HEK293 (cell line): ENCODE measurements around the gene FGF3.
A peak's percentile ranks its signal among the peaks of the same experiment; 100 is the strongest.

Source experiments
- CTCF ChIA-PET: fragments of 350-600 bp; formaldehyde crosslinking; extraction: SDS; loops from one replicate; lab custom pipeline; 2021; ENCODE audit warnings: antibody characterized with exemption; lab: Yijun Ruan, JAX
- POLR2A ChIA-PET: fragments of 300-600 bp; formaldehyde crosslinking; extraction: SDS; loops from one replicate; lab custom pipeline; 2020; ENCODE audit warnings: antibody characterized with exemption, inconsistent platforms; lab: Yijun Ruan, JAX
- H3K27ac ChIP-seq: fragments of 200-500 bp; sonication (Bioruptor generic); 2 replicates; pipeline ENCODE4 v1.5.1; 2014; ENCODE audit warnings: low read depth, low read length, control low read depth, inconsistent platforms; ENCODE audit errors: extremely low read depth
- H3K36me3 ChIP-seq, 2 experiments: fragments of 200-500 bp in 1 of 2; sonication (Bioruptor generic) in 1 of 2; 1 replicate in 1 of 2; 2 replicates in 1 of 2; pipeline ENCODE4 v1.5.1; 2014 to 2017; ENCODE audit warnings: inconsistent platforms in 2 of 2, low read length in 2 of 2; ENCODE audit not compliant: control insufficient read depth in 2 of 2, insufficient read depth in 1 of 2
- H3K4me1 ChIP-seq: fragments of 200-500 bp; sonication (Bioruptor generic); 2 replicates; pipeline ENCODE4 v1.5.1; 2014; ENCODE audit warnings: mild to moderate bottlenecking, low read length, inconsistent platforms; ENCODE audit not compliant: control insufficient read depth, insufficient read depth
- H3K4me3 ChIP-seq: 2 replicates; pipeline ENCODE4 v1.5.1; 2011; ENCODE audit warnings: low read depth, mild to moderate bottlenecking, control low read depth, low read length, moderate library complexity
- H3K9me3 ChIP-seq: fragments of 200-500 bp; sonication (Bioruptor generic); 2 replicates; pipeline ENCODE4 v1.5.1; 2014; ENCODE audit warnings: low read depth, low read length, inconsistent platforms; ENCODE audit not compliant: control insufficient read depth, insufficient read depth
- EGR2 ChIP-seq: fragments of 450-650 bp; formaldehyde crosslinking; IDR thresholded peaks from 2 replicates; pipeline ENCODE4 v1.5.1; 2016; ENCODE audit warnings: low read depth, missing biosample characterization, missing genetic modification characterization
- ZFHX2 ChIP-seq: fragments of 450-650 bp; formaldehyde crosslinking; conservative IDR thresholded peaks from 2 replicates; pipeline ENCODE4 v1.5.1; 2016; ENCODE audit warnings: missing biosample characterization, missing genetic modification characterization
- ZNF146 ChIP-seq: fragments of 450-650 bp; formaldehyde crosslinking; IDR thresholded peaks from 2 replicates; pipeline ENCODE4 v1.5.1; 2016; ENCODE audit warnings: missing biosample characterization, missing genetic modification characterization
- ZNF174 ChIP-seq: fragments of 450-650 bp; formaldehyde crosslinking; IDR thresholded peaks from 2 replicates; pipeline ENCODE4 v1.5.0; 2017; ENCODE audit warnings: missing biosample characterization, mild to moderate bottlenecking, missing genetic modification characterization
- ZNF354C ChIP-seq: fragments of 450-650 bp; formaldehyde crosslinking; IDR thresholded peaks from 2 replicates; pipeline ENCODE4 v1.5.1; 2016; ENCODE audit warnings: missing biosample characterization, missing genetic modification characterization, low read depth, borderline replicate concordance
- ZNF366 ChIP-seq: fragments of 450-650 bp; formaldehyde crosslinking; conservative IDR thresholded peaks from 2 replicates; pipeline ENCODE4 v1.5.1; 2016; ENCODE audit warnings: missing biosample characterization, missing genetic modification characterization
- ZNF549 ChIP-seq: fragments of 450-650 bp; IDR thresholded peaks from 2 replicates; pipeline ENCODE4 v1.5.1; 2018; ENCODE audit warnings: missing biosample characterization, missing genetic modification characterization, mild to moderate bottlenecking, inconsistent platforms, moderate library complexity
- ZNF555 ChIP-seq: fragments of 450-650 bp; formaldehyde crosslinking; conservative IDR thresholded peaks from 2 replicates; pipeline ENCODE4 v1.5.1; 2017; ENCODE audit warnings: missing biosample characterization, mild to moderate bottlenecking, missing genetic modification characterization, inconsistent platforms
- ZNF707 ChIP-seq: fragments of 450-650 bp; formaldehyde crosslinking; IDR thresholded peaks from 2 replicates; pipeline ENCODE4 v1.5.1; 2016; ENCODE audit warnings: missing biosample characterization, missing genetic modification characterization
- ZSCAN30 ChIP-seq: fragments of 450-650 bp; IDR thresholded peaks from 2 replicates; pipeline ENCODE4 v1.5.1; 2018; ENCODE audit warnings: missing biosample characterization, mild to moderate bottlenecking, missing genetic modification characterization, moderate library complexity
- TF ChIP-seq, protein P1 (sequence below): fragments of 450-650 bp; formaldehyde crosslinking; IDR thresholded peaks from 2 replicates; pipeline ENCODE4 v1.5.1; 2016; ENCODE audit warnings: missing biosample characterization, missing genetic modification characterization
- TF ChIP-seq, protein P2 (sequence below): fragments of 450-650 bp; formaldehyde crosslinking; IDR thresholded peaks from 2 replicates; pipeline ENCODE4 v1.5.1; 2016; ENCODE audit warnings: missing biosample characterization, missing genetic modification characterization
- TF ChIP-seq, protein P3 (sequence below): fragments of 450-650 bp; formaldehyde crosslinking; IDR thresholded peaks from 2 replicates; pipeline ENCODE4 v1.5.1; 2016; ENCODE audit warnings: missing biosample characterization, missing genetic modification characterization

Gene FGF3

DNA sequence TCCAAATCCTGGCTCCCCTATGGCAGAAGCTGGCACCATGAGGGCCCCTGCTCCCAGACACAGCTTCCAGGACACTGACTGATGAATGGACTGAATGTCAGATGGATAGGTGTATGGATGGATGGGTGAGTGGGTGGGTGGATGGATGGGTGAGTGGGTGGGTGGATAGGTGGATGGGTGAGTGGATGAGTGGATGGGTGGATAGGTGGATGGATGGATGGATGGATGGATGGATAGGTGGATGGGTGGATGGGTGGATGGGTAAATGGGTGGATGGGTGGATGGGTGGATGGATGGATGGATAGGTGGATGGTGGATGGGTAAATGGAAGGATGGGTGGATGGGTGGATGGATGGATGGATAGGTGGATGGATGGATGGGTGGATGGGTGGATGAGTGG is 4.3 kb downstream of the FGF3 start:
- no peaks in the 10 kb centered on the region for H3K36me3 ChIP-seq
- no peak for TF ChIP-seq ZNF146
- peak; percentile 86 for TF ChIP-seq ZNF366
- TF ChIP-seq ZNF549 (tag by site-specific recombination): no peak
- TF ChIP-seq, protein P1, sequence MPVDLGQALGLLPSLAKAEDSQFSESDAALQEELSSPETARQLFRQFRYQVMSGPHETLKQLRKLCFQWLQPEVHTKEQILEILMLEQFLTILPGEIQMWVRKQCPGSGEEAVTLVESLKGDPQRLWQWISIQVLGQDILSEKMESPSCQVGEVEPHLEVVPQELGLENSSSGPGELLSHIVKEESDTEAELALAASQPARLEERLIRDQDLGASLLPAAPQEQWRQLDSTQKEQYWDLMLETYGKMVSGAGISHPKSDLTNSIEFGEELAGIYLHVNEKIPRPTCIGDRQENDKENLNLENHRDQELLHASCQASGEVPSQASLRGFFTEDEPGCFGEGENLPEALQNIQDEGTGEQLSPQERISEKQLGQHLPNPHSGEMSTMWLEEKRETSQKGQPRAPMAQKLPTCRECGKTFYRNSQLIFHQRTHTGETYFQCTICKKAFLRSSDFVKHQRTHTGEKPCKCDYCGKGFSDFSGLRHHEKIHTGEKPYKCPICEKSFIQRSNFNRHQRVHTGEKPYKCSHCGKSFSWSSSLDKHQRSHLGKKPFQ (tag by site-specific recombination): no peak
- TF ChIP-seq ZSCAN30 (tag by site-specific recombination): no peak
- TF ChIP-seq ZFHX2 (tag by site-specific recombination): peak; percentile 31; the same call in 1 of the 2 replicates
- TF ChIP-seq, protein P2, sequence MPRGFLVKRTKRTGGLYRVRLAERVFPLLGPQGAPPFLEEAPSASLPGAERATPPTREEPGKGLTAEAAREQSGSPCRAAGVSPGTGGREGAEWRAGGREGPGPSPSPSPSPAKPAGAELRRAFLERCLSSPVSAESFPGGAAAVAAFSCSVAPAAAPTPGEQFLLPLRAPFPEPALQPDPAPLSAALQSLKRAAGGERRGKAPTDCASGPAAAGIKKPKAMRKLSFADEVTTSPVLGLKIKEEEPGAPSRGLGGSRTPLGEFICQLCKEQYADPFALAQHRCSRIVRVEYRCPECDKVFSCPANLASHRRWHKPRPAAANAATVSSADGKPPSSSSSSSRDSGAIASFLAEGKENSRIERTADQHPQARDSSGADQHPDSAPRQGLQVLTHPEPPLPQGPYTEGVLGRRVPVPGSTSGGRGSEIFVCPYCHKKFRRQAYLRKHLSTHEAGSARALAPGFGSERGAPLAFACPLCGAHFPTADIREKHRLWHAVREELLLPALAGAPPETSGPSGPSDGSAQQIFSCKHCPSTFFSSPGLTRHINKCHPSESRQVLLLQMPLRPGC (tag by site-specific recombination): no peak
- TF ChIP-seq EGR2: peak; percentile 59; the same call in 1 of the 2 replicates
- POLR2A ChIA-PET: no interaction called here
- CTCF ChIA-PET: interaction anchor here (0.6 kb wide), 1 partner anchor 72 kb away, joined by 4 read pairs; no protein-coding TSS in a partner anchor
- no peaks in the 10 kb centered on the region for H3K9me3 ChIP-seq
- no peak overlapping the region for H3K27ac ChIP-seq
- no peaks in the 10 kb centered on the region; the same call in 1 of the 2 replicates for H3K4me1 ChIP-seq
- H3K4me3 ChIP-seq: no peak overlapping the region

DNA sequence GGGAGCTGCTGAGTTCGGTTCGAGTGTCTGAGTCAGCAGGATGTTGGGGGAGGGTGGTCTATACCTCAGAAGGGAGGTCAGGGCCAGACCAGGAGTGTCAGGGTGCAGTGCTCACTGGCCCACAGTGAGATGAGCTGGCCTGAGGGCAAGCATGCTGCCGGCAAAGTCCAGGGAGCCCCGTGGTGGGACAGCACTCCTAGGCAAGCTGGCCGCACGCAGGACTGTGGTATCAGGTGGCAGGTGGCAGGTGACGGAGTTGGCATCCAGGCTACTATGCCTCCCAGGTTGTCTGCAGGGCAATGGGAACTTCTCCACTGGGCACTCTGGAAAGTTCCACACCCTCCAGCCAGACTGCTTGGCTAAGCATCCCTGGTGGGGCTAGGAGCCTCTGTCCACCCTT is 4.8 kb downstream of the FGF3 start:
- no peak overlapping the region for H3K4me3 ChIP-seq
- CTCF ChIA-PET: interaction anchor here (0.6 kb wide), 1 partner anchor 73 kb away, joined by 4 read pairs; no protein-coding TSS in a partner anchor
- POLR2A ChIA-PET: no interaction called here

DNA sequence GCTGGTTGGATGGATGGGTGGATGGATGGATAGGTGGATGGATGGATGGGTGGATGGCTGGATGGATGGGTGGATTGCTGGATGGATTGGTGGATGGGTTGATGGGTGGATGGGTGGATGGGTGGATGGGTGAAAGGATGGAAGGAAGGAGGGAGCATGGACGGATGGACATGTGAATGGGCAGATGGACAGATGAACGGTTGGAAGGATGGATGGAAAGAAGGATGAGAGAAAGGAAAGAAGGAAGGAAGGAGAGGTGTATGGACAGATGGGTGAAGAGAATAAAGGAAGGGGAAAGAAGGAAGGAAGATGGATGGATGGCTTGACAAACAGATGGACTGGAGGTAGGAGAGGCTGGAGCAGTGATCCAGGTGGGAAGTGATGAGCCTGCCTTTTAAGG is 5.4 kb downstream of the FGF3 start:
- Histone ChIP-seq H3K9me3 (no peaks in the 10 kb centered on the region), H3K27ac (no peak overlapping the region), H3K36me3 (no peaks in the 10 kb centered on the region), H3K4me3 (no peak overlapping the region), H3K4me1 (no peaks in the 10 kb centered on the region; the same call in 1 of the 2 replicates)
- TF ChIP-seq ZNF174 (tag by site-specific recombination) (no peak), ZNF366 (peak; percentile 71)
- TF ChIP-seq, protein P3, sequence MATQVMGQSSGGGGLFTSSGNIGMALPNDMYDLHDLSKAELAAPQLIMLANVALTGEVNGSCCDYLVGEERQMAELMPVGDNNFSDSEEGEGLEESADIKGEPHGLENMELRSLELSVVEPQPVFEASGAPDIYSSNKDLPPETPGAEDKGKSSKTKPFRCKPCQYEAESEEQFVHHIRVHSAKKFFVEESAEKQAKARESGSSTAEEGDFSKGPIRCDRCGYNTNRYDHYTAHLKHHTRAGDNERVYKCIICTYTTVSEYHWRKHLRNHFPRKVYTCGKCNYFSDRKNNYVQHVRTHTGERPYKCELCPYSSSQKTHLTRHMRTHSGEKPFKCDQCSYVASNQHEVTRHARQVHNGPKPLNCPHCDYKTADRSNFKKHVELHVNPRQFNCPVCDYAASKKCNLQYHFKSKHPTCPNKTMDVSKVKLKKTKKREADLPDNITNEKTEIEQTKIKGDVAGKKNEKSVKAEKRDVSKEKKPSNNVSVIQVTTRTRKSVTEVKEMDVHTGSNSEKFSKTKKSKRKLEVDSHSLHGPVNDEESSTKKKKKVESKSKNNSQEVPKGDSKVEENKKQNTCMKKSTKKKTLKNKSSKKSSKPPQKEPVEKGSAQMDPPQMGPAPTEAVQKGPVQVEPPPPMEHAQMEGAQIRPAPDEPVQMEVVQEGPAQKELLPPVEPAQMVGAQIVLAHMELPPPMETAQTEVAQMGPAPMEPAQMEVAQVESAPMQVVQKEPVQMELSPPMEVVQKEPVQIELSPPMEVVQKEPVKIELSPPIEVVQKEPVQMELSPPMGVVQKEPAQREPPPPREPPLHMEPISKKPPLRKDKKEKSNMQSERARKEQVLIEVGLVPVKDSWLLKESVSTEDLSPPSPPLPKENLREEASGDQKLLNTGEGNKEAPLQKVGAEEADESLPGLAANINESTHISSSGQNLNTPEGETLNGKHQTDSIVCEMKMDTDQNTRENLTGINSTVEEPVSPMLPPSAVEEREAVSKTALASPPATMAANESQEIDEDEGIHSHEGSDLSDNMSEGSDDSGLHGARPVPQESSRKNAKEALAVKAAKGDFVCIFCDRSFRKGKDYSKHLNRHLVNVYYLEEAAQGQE (tag by site-specific recombination): no peak
- POLR2A ChIA-PET: no interaction called here
- CTCF ChIA-PET: no interaction called here

More for the DNA sequence above, 4.8 kb downstream of the FGF3 start:
- Histone ChIP-seq H3K36me3 (no peaks in the 10 kb centered on the region), H3K27ac (no peak overlapping the region), H3K4me1 (no peaks in the 10 kb centered on the region; the same call in 1 of the 2 replicates), H3K9me3 (no peaks in the 10 kb centered on the region)
- no peak for TF ChIP-seq ZNF354C
- TF ChIP-seq ZNF555 (tag by site-specific recombination): no peak
- TF ChIP-seq ZNF707 (tag by site-specific recombination): no peak
